Neuronal stem cell (in vitro differentiated cells): ENCODE data around the gene EFNA5.

Source experiments
- DNase-seq: peaks from one replicate; pipeline ENCODE4 v3.0.0-alpha.2; 2013; ENCODE audit warnings: low spot score
- H2AFZ ChIP-seq: one replicate; pipeline ENCODE4 v1.6.1; 2013; ENCODE audit warnings: mild to moderate bottlenecking, low read length, inconsistent platforms
- H2AK5ac ChIP-seq: 2 replicates; pipeline ENCODE4 v1.6.1; 2013; ENCODE audit warnings: low read depth, mild to moderate bottlenecking, inconsistent platforms, low read length, moderate library complexity, mixed read lengths
- H2BK120ac ChIP-seq: 2 replicates; pipeline ENCODE4 v1.6.1; 2013; ENCODE audit warnings: low read depth, mild to moderate bottlenecking, inconsistent platforms, low read length, moderate library complexity, mixed read lengths
- H2BK12ac ChIP-seq: one replicate; pipeline ENCODE4 v1.6.1; 2013; ENCODE audit warnings: low read length, inconsistent platforms
- H2BK15ac ChIP-seq: 2 replicates; pipeline ENCODE4 v1.6.1; 2013; ENCODE audit warnings: mild to moderate bottlenecking, low read length, inconsistent platforms, mixed read lengths
- H2BK5ac ChIP-seq: one replicate; pipeline ENCODE4 v1.6.1; 2013; ENCODE audit warnings: inconsistent platforms, mild to moderate bottlenecking, low read length, moderate library complexity
- H3K14ac ChIP-seq: one replicate; pipeline ENCODE4 v1.6.1; 2013; ENCODE audit warnings: low read length, inconsistent platforms
- H3K18ac ChIP-seq: 2 replicates; pipeline ENCODE4 v1.6.1; 2013; ENCODE audit warnings: low read length, inconsistent platforms
- H3K23ac ChIP-seq: 2 replicates; pipeline ENCODE4 v1.6.1; 2013; ENCODE audit warnings: low read depth, mild to moderate bottlenecking, mixed read lengths, low read length, inconsistent platforms; ENCODE audit not compliant: poor library complexity
- H3K27ac ChIP-seq: replicated peaks from 3 replicates; pipeline ENCODE4 v1.5.1; 2013; ENCODE audit warnings: low read length, inconsistent platforms
- H3K27me3 ChIP-seq, 3 experiments: 2 replicates each; pipeline ENCODE4 v1.6.1; 2013; ENCODE audit warnings: low read length in 3 of 3, mild to moderate bottlenecking in 2 of 3, inconsistent platforms in 1 of 3, low read depth in 1 of 3, mixed read lengths in 1 of 3, moderate library complexity in 1 of 3; ENCODE audit not compliant: control insufficient read depth in 3 of 3, insufficient read depth in 3 of 3
- H3K36me3 ChIP-seq, 2 donors: replicated peaks in 1 of 2; 2 replicates each; pipeline ENCODE4 v1.6.1; 2013; ENCODE audit warnings: low read length in 2 of 2; ENCODE audit not compliant: control insufficient read depth in 2 of 2, insufficient read depth in 2 of 2
- H3K4ac ChIP-seq: 2 replicates; pipeline ENCODE4 v1.6.1; 2013; ENCODE audit warnings: inconsistent platforms, mild to moderate bottlenecking, low read length, moderate library complexity
- H3K4me1 ChIP-seq, 2 donors: 1 replicate in 1 of 2; 2 replicates in 1 of 2; pipeline ENCODE4 v1.6.1; 2013; ENCODE audit warnings: low read length in 2 of 2, low read depth in 1 of 2; ENCODE audit not compliant: control insufficient read depth in 2 of 2, insufficient read depth in 1 of 2
- H3K4me2 ChIP-seq: one replicate; pipeline ENCODE4 v1.6.1; 2013; ENCODE audit warnings: mild to moderate bottlenecking, low read length, inconsistent platforms; ENCODE audit not compliant: insufficient read depth, poor library complexity, severe bottlenecking
- H3K4me3 ChIP-seq, 2 donors: 2 replicates each; pipeline ENCODE4 v1.5.1; 2013; ENCODE audit warnings: low read length in 2 of 2, mild to moderate bottlenecking in 2 of 2, inconsistent platforms in 1 of 2, moderate library complexity in 1 of 2
- H3K79me1 ChIP-seq: one replicate; pipeline ENCODE4 v1.6.1; 2013; ENCODE audit warnings: low read depth, mild to moderate bottlenecking, inconsistent platforms, low read length, moderate library complexity
- H3K9ac ChIP-seq: one replicate; pipeline ENCODE4 v1.6.1; 2013; ENCODE audit warnings: mild to moderate bottlenecking, low read depth, low read length, inconsistent platforms; ENCODE audit not compliant: poor library complexity
- H3K9me3 ChIP-seq, 2 donors: replicated peaks in 1 of 2; 2 replicates each; pipeline versions ENCODE3 to v1.6.1; 2013; ENCODE audit warnings: low read length in 2 of 2, mild to moderate bottlenecking in 2 of 2, inconsistent platforms in 1 of 2, low read depth in 1 of 2, mixed read lengths in 1 of 2, moderate library complexity in 1 of 2; ENCODE audit not compliant: control insufficient read depth in 2 of 2, insufficient read depth in 1 of 2
- H4K8ac ChIP-seq: one replicate; pipeline ENCODE4 v1.6.1; 2013; ENCODE audit warnings: low read depth, mild to moderate bottlenecking, inconsistent platforms, low read length, moderate library complexity
- H4K91ac ChIP-seq: one replicate; pipeline ENCODE4 v1.6.1; 2013; ENCODE audit warnings: low read length, low read depth, mild to moderate bottlenecking, inconsistent platforms; ENCODE audit not compliant: poor library complexity
- whole genome bisulfite sequencing, 2 donors: extraction: QIAGEN DNeasy Blood & Tissue Kit; methylation state at CpG; one replicate each; pipeline ENCODE4 v1.1.7; 2013; ENCODE audit warnings: missing lambda C conversion rate in 2 of 2, mixed read lengths in 1 of 2; ENCODE audit not compliant: insufficient read length in 2 of 2, insufficient replicate concordance in 1 of 2; ENCODE audit errors: extremely low coverage in 2 of 2; 5-methylcytosine and 5-hydroxymethylcytosine counted together

The EFNA5 gene

DNA sequence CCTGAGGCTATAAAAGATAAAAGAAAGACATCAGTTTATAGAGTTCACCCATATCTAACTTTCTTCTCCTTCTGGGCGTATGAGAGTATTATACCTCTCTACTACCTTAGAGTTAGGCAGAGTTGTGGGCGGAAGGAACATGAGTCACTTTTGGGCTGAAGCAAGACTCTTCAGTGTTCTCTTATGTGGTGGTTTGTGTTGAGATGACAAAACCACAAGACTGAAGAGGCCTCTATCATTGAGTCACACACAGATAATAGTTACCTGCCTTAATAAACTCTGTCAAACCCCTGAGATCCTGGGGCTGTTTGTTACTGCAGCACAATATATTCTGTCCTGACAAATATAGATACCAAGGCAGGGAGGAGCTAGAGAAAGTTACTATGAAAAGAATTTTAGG is 184.2 kb downstream of the EFNA5 start:
- Histone ChIP-seq H2AFZ (no peak overlapping the region), H3K27me3 (no peaks in the 10 kb centered on the region), H3K4me2 (no peak overlapping the region), H3K14ac (no peak overlapping the region), H4K8ac (no peak overlapping the region), H2BK12ac (no peak overlapping the region), H3K9ac (no peak overlapping the region), H2BK5ac (no peak overlapping the region), H2BK15ac (no peak overlapping the region), H3K27ac (no peak overlapping the region), H3K4me3 (no peak overlapping the region), H3K9me3 (peaks cover 0 to 9% of the 10 kb centered on the region in 2 donors), H3K36me3 (peaks cover 0 to 11% of the 10 kb centered on the region in 2 donors), H2AK5ac (no peak overlapping the region), H3K4me1 (peaks cover 3 to 13% of the 10 kb centered on the region in 2 donors), H2BK120ac (no peak overlapping the region), H3K18ac (no peak overlapping the region), H4K91ac (no peak overlapping the region), H3K79me1 (peaks cover 7% of the 10 kb centered on the region), H3K23ac (no peak overlapping the region), H3K4ac (no peak overlapping the region)
- no peak for DNase-seq
- WGBS, 2 donors, result no CpG with 5 or more reads among the region's 2 CpGs

DNA sequence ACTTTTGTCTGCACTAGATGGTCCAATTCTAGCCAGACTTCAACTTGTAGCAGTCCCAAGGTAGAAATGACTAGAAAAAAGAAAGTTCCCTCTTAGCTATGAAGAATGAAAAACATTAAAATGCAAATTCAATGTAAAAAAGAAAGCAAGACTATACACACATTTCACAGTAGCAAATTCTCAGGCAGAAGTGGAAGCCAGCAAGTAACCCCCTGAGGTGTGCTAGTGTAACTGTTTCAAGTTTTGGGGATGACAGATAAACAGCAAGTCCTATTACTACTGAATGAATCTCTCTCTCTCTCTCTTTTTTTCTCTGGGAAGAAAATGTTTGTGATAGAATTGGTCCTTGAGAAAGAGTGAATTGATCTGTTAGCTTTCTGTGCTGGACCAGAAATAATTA is 185.6 kb downstream of the EFNA5 start:
- Histone ChIP-seq H3K79me1 (peaks cover 7% of the 10 kb centered on the region), H3K9ac (no peak overlapping the region), H3K4me1 (peaks cover 3 to 13% of the 10 kb centered on the region in 2 donors)

DNA sequence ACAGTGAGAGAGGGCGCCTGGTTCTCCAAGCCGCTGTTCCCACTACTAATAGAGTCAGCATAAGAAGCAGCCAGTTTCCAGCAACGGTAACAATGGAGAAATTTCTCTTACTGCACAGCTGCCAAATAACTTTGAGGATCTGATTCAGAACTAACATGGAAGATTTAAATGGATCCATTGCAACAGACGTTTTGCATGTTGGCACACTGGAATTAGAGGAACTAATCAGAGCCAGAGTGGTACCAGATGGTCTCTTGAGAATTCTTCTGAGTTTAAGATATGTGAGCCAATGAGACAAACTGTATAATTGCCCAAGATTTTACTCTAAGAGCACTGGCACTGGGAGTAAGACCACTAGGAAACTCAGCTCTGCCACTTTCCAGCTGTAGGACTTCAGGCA is 186.5 kb downstream of the EFNA5 start:
- no CpG with 5 or more reads among the region's 4 CpGs for WGBS, 2 donors

More for the DNA sequence above, 185.6 kb downstream of the EFNA5 start:
- no peak overlapping the region for H2BK12ac ChIP-seq
- no peak overlapping the region for H3K14ac ChIP-seq
- H4K91ac ChIP-seq, result no peak overlapping the region
- DNase-seq, result no peak
- H2AFZ ChIP-seq, result no peak overlapping the region
- no peak overlapping the region for H3K27ac ChIP-seq
- no peak overlapping the region for H3K18ac ChIP-seq
- H4K8ac ChIP-seq, result no peak overlapping the region
- H3K23ac ChIP-seq, result no peak overlapping the region
- no peak overlapping the region for H2AK5ac ChIP-seq
- H2BK120ac ChIP-seq, result no peak overlapping the region
- H3K4me3 ChIP-seq, result no peak overlapping the region
- no peak overlapping the region for H3K4me2 ChIP-seq
- peaks cover 3 to 16% of the 10 kb centered on the region in 2 donors for H3K36me3 ChIP-seq
- no peak overlapping the region for H3K4ac ChIP-seq
- H3K9me3 ChIP-seq, result peaks cover 0 to 9% of the 10 kb centered on the region in 2 donors
- no peak overlapping the region for H2BK15ac ChIP-seq
- H3K27me3 ChIP-seq, result no peaks in the 10 kb centered on the region
- no peak overlapping the region for H2BK5ac ChIP-seq

DNA sequence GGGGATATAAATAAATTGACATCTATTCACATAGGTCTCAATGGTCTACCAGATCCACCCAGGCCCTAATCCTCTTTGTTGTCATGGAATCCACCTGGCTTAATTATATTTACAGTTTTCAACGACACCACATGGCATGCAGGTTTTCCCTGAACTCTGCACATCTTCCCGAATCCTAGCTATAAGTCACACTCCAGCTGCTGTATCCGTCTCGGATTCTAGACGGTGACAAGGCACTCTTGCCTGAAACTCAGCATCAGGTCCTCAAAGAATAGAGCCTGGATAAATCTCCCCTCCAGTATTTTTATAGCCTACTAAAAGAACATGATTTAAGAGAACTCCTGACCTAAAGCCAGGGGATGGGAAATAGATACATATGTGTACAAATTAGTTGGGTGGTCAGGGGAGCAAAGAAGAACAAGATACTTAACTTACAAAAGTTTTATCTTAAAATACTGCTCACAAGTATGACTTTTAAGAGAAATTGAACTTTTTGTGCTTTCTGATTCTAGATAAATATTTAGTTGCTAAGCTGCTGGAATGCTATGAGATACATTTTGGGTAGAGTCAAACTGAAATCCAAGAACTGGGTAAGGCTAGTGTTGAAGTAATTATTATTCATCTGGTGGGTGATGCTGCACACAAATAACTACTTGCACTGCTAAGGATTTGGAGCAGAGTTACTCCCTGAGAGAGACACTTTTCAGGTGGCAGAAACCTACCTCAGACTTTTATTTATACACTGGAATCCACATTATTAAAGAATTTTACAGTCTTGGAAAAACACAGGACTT is 187.3 kb downstream of the EFNA5 start:
- Histone ChIP-seq H3K4me2 (no peak overlapping the region), H2AFZ (no peak overlapping the region), H4K91ac (no peak overlapping the region), H2BK12ac (no peak overlapping the region), H3K4me1 (peaks cover 4 to 14% of the 10 kb centered on the region in 2 donors), H2BK120ac (no peak overlapping the region), H4K8ac (no peak overlapping the region), H3K23ac (no peak overlapping the region), H3K79me1 (peaks cover 5% of the 10 kb centered on the region), H3K27ac (no peak overlapping the region), H2BK15ac (no peak overlapping the region), H3K36me3 (peaks cover 3 to 14% of the 10 kb centered on the region in 2 donors), H3K27me3 (no peaks in the 10 kb centered on the region), H3K4me3 (no peak overlapping the region), H2AK5ac (no peak overlapping the region), H2BK5ac (no peak overlapping the region), H3K9ac (no peak overlapping the region), H3K18ac (no peak overlapping the region), H3K4ac (no peak overlapping the region), H3K14ac (no peak overlapping the region), H3K9me3 (peaks cover 0 to 9% of the 10 kb centered on the region in 2 donors)
- no CpG with 5 or more reads among the region's 5 CpGs for WGBS, 2 donors
- no peak for DNase-seq

More for the DNA sequence above, 186.5 kb downstream of the EFNA5 start:
- Histone ChIP-seq H3K14ac (no peak overlapping the region), H3K27ac (no peak overlapping the region), H3K9ac (no peak overlapping the region), H3K23ac (no peak overlapping the region), H4K8ac (no peak overlapping the region), H3K4me3 (no peak overlapping the region), H2BK5ac (no peak overlapping the region), H3K4ac (no peak overlapping the region), H3K27me3 (no peaks in the 10 kb centered on the region), H3K79me1 (peaks cover 5% of the 10 kb centered on the region), H3K36me3 (peaks cover 3 to 14% of the 10 kb centered on the region in 2 donors), H3K18ac (no peak overlapping the region), H2AK5ac (no peak overlapping the region), H2BK120ac (no peak overlapping the region), H2BK15ac (no peak overlapping the region), H3K9me3 (peaks cover 0 to 9% of the 10 kb centered on the region in 2 donors), H3K4me2 (no peak overlapping the region), H2AFZ (no peak overlapping the region), H3K4me1 (peaks cover 3 to 13% of the 10 kb centered on the region in 2 donors), H2BK12ac (no peak overlapping the region), H4K91ac (no peak overlapping the region)
- no peak for DNase-seq
